B cell (primary cell): ENCODE measurements around the gene PARVB. TPM values are rescaled to one million over a fixed set of nuclear protein-coding genes. Genes with fewer than 3 reads are reported as not detected.

Experiments
- ATAC-seq: fragments of 200-7000 bp; cut with Tn5 transposase; one replicate; pipeline ENCODE4 v1.10.0; 2021; ENCODE audit warnings: low read depth, mild to moderate bottlenecking, moderate number of reproducible peaks, moderate library complexity
- CTCF ChIA-PET: fragments of 350-600 bp; sonication (Branson Sonifier 250); formaldehyde crosslinking; loops from one replicate; lab custom pipeline; 2021; ENCODE audit warnings: antibody characterized with exemption, inconsistent platforms; lab: Charles Lee
- POLR2A ChIA-PET: fragments of 350-600 bp; sonication (Branson Sonifier 250); formaldehyde crosslinking; loops from one replicate; lab custom pipeline; 2021; ENCODE audit warnings: antibody characterized with exemption; lab: Charles Lee
- DNase-seq: peaks from one replicate; pipeline ENCODE4 v3.0.0; 2013
- H2AFZ ChIP-seq: 2 replicates; pipeline ENCODE4 v1.6.1; 2012; ENCODE audit warnings: mild to moderate bottlenecking, low read depth, low read length; ENCODE audit not compliant: insufficient read depth, poor library complexity, severe bottlenecking
- H3K27ac ChIP-seq, 2 donors: 1 replicate in 1 of 2; 2 replicates in 1 of 2; pipeline ENCODE4 v1.5.1; 2012 to 2013; ENCODE audit warnings: low read length in 2 of 2, mild to moderate bottlenecking in 2 of 2, moderate library complexity in 1 of 2
- H3K27me3 ChIP-seq, 4 experiments: fragments of 200-600 bp in 1 of 4; sonication (generic) in 1 of 4; replicated peaks in 1 of 4; 1 replicate in 2 of 4; 2 replicates in 2 of 4; pipeline versions ENCODE4 v1.6.1 to v1.7.0; 2013 to 2016; ENCODE audit warnings: low read length in 3 of 4, mild to moderate bottlenecking in 2 of 4, mixed read lengths in 1 of 4, moderate library complexity in 1 of 4; ENCODE audit not compliant: insufficient read depth in 4 of 4, control insufficient read depth in 3 of 4; ENCODE audit errors: control extremely low read depth in 1 of 4
- H3K36me3 ChIP-seq, 2 experiments: replicated peaks in 1 of 2; 1 replicate in 1 of 2; 2 replicates in 1 of 2; pipeline versions ENCODE4 v1.6.1 to v1.7.1; 2013; ENCODE audit warnings: low read length in 1 of 2; ENCODE audit not compliant: insufficient read depth in 2 of 2, control insufficient read depth in 1 of 2; ENCODE audit errors: control extremely low read depth in 1 of 2, extremely low read depth in 1 of 2
- H3K4me1 ChIP-seq, 2 donors: fragments of 200-600 bp in 1 of 2; sonication (generic) in 1 of 2; 1 replicate in 1 of 2; 2 replicates in 1 of 2; pipeline versions ENCODE4 v1.5.1 to v1.6.1; 2013 to 2017; ENCODE audit warnings: low read length in 2 of 2; ENCODE audit not compliant: control insufficient read depth in 2 of 2, insufficient read depth in 2 of 2
- H3K4me2 ChIP-seq: replicated peaks from 2 replicates; pipeline ENCODE3; 2012; ENCODE audit warnings: mild to moderate bottlenecking, low read depth, low read length; ENCODE audit not compliant: poor library complexity, severe bottlenecking
- H3K4me3 ChIP-seq, 5 experiments: fragments of 200-600 bp in 1 of 5; sonication (generic) in 1 of 5; 1 replicate in 3 of 5; 2 replicates in 2 of 5; pipeline versions ENCODE4 v1.5.1 to v1.7.0; 2011 to 2016; ENCODE audit warnings: low read length in 4 of 5, mild to moderate bottlenecking in 4 of 5, low read depth in 2 of 5, control low read depth in 1 of 5, moderate library complexity in 1 of 5; ENCODE audit not compliant: insufficient read depth in 1 of 5; ENCODE audit errors: control extremely low read depth in 1 of 5, extremely low read depth in 1 of 5
- H3K79me2 ChIP-seq: fragments of 200-600 bp; sonication (generic); one replicate; pipeline ENCODE4 v1.6.0; 2016; ENCODE audit warnings: low read length; ENCODE audit not compliant: control insufficient read depth, insufficient read depth
- H3K9ac ChIP-seq: fragments of 200-600 bp; sonication (generic); 2 replicates; pipeline ENCODE4 v1.6.1; 2017; ENCODE audit warnings: mild to moderate bottlenecking, low read length, moderate library complexity
- H3K9me3 ChIP-seq, 3 donors: one replicate each; pipeline versions ENCODE4 v1.6.1 to v1.7.1; 2013; ENCODE audit warnings: low read length in 2 of 3; ENCODE audit not compliant: control insufficient read depth in 2 of 3, insufficient read depth in 1 of 3; ENCODE audit errors: control extremely low read depth in 1 of 3
- H4K20me1 ChIP-seq: 2 replicates; pipeline ENCODE4 v1.6.0; 2012; ENCODE audit warnings: mild to moderate bottlenecking, low read length; ENCODE audit not compliant: insufficient read depth, control insufficient read depth, poor library complexity, severe bottlenecking
- H3K27ac Mint-ChIP-seq: one replicate; pipeline ENCODE4 v1.8.0; 2021; ENCODE audit warnings: mixed read lengths
- H3K27me3 Mint-ChIP-seq: one replicate; pipeline ENCODE4 v1.8.0; 2021; ENCODE audit warnings: mixed read lengths
- H3K4me1 Mint-ChIP-seq: one replicate; pipeline ENCODE4 v1.8.0; 2021; ENCODE audit warnings: mixed read lengths
- H3K4me3 Mint-ChIP-seq: one replicate; pipeline ENCODE4 v1.8.0; 2021; ENCODE audit warnings: mixed read lengths
- H3K9me3 Mint-ChIP-seq: one replicate; pipeline ENCODE4 v1.8.0; 2022; ENCODE audit warnings: mixed read lengths; ENCODE audit not compliant: insufficient read depth
- EZH2 ChIP-seq: IDR thresholded peaks from 2 replicates; pipeline ENCODE4 v1.6.1; 2012; ENCODE audit warnings: borderline replicate concordance, low read depth, mild to moderate bottlenecking, moderate library complexity, low read length; ENCODE audit not compliant: insufficient read depth, poor library complexity, severe bottlenecking
- WGBS: methylation state at CpG from one replicate; pipeline ENCODE4 v1.1.5; 2013; ENCODE audit warnings: missing lambda C conversion rate; ENCODE audit not compliant: insufficient coverage; 5-methylcytosine and 5-hydroxymethylcytosine counted together
- intact Hi-C: fragments of 100-400 bp; cut with micrococcal nuclease; formaldehyde crosslinking; loops from one replicate; pipeline ENCODE4 v1.10.0; 2022
- polyA plus RNA-seq: library from polyadenylated mRNA; depleted of rRNA; stranded (reverse); fragments of >200 nt; gene quantifications from 2 replicates; pipeline ENCODE4 v1.2.3, GENCODE V29; 2012
- total RNA-seq, 2 donors: library from RNA; stranded (reverse); fragments of 120-200 nt in 1 of 2; gene quantifications; 1 replicate in 1 of 2; 2 replicates in 1 of 2; pipeline versions ENCODE4 v1.2.3 to v1.2.4, GENCODE V29; 2013 to 2022
- TF ChIP-seq, protein P1 (sequence below): fragments of 200-600 bp; IDR thresholded peaks from one replicate; pipeline ENCODE4 v1.8.0; 2022; ENCODE audit warnings: antibody characterized with exemption, mild to moderate bottlenecking

Gene PARVB
- total and polyA plus RNA-seq, 2 donors (not counting 1 experiment from before 2014, with no cell fraction given): 48.0 to 49.4 TPM

DNA sequence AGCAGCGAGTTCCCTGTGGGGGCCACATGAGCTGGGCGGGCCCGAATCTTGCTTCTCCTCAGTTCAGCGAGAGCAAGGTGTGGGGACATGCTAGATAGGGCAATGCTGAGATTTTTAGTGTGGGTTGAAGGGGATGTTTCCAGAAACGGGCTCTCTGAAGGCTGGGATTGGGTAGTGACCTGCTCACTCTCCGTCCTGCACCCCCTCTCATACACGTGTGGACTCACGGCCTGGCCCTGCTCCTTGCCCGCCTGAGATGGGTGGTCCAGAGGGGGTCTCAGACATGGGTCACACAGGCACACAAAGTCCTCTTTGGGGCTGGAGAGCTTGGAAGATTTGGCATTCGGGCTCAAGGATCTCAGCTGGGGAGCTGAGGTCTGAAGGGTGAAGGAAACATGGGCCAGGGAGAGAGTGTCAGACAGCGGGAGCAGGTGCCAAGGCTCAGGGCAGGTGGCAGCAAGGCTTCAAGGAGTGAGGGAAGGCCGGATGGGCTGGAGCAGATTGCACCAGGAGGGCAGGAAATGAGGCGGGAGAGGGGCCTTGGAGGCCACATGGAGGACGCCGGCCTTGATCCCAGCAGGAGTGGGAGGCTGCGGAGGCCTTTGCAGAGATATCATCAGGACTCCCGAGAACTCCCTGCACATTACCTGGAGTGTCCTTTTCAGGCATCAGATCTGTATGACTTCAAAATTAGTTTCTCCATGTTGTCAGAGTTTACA, 74.1 kb downstream of the PARVB start:
- Histone ChIP-seq H3K4me2 (no peak overlapping the region), H3K9me3 (no peaks in the 10 kb centered on the region), H4K20me1 (no peaks in the 10 kb centered on the region), H3K4me1 (no peaks in the 10 kb centered on the region), H3K36me3 (peaks cover 0 to 37% of the 10 kb centered on the region in 2 experiments), H3K27me3 (no peaks in the 10 kb centered on the region), H3K9ac (no peak overlapping the region), H2AFZ (no peak overlapping the region), H3K79me2 (peaks cover 6% of the 10 kb centered on the region), H3K27ac (no peak overlapping the region), H3K4me3 (no peak overlapping the region)
- no peaks in the 10 kb centered on the region for H3K27me3 Mint-ChIP-seq
- TF ChIP-seq EZH2: no peak
- TF ChIP-seq, protein P1, sequence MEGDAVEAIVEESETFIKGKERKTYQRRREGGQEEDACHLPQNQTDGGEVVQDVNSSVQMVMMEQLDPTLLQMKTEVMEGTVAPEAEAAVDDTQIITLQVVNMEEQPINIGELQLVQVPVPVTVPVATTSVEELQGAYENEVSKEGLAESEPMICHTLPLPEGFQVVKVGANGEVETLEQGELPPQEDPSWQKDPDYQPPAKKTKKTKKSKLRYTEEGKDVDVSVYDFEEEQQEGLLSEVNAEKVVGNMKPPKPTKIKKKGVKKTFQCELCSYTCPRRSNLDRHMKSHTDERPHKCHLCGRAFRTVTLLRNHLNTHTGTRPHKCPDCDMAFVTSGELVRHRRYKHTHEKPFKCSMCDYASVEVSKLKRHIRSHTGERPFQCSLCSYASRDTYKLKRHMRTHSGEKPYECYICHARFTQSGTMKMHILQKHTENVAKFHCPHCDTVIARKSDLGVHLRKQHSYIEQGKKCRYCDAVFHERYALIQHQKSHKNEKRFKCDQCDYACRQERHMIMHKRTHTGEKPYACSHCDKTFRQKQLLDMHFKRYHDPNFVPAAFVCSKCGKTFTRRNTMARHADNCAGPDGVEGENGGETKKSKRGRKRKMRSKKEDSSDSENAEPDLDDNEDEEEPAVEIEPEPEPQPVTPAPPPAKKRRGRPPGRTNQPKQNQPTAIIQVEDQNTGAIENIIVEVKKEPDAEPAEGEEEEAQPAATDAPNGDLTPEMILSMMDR: no peak
- ATAC-seq: no peak
- H3K4me3 Mint-ChIP-seq: no peak overlapping the region
- ChIA-PET CTCF (no interaction called here), POLR2A (no interaction called here)
- no peaks in the 10 kb centered on the region for H3K9me3 Mint-ChIP-seq
- intact Hi-C loops: no loop called here
- no peaks in the 10 kb centered on the region for H3K4me1 Mint-ChIP-seq
- no peak overlapping the region for H3K27ac Mint-ChIP-seq
- DNase-seq: no peak
- WGBS: 94% methylated on average over 14 of the region's 17 CpGs

DNA sequence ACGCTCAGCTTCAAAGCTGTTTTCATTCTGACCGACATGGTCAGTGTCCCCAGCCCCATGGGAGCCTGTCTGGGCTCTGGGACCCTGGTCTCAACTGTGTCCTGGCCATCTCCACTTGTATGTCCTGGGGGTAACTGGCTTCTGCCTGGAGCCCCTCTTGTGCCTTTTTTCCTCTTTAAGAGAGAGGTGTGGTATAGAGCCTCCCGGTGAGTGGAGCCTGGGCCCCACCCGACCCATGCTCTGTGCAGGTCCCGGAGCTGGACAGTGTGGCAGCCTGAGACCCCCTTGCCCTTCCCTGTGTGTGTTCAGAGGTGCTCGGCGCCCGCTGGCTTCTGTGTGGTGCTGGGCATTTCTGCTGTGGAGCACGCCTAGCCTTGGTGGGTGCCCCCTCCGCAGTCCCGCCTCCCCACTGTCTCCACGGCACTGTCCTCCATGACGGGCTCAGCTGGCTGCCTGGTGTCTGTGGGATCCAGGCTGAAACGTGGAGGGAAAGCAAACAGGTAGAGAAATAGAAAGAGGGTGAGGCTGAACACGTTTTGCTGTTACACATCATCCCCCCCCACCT, 74.9 kb downstream of the PARVB start:
- ChIA-PET POLR2A (no interaction called here), CTCF (no interaction called here)
- no peaks in the 10 kb centered on the region for H3K27me3 Mint-ChIP-seq
- no peak overlapping the region for H3K4me2 ChIP-seq
- intact Hi-C loops: no loop called here
- H3K27me3 ChIP-seq: no peaks in the 10 kb centered on the region
- TF ChIP-seq, protein P1: no peak
- TF ChIP-seq EZH2: no peak
- ATAC-seq (no peak), DNase-seq (no peak)
- H4K20me1 ChIP-seq: no peaks in the 10 kb centered on the region
- over 99% methylated on average over 8 of the region's 15 CpGs for WGBS
- no peak overlapping the region for H3K4me3 ChIP-seq
- H3K4me1 Mint-ChIP-seq: no peaks in the 10 kb centered on the region
- H3K9ac ChIP-seq: no peak overlapping the region
- no peaks in the 10 kb centered on the region for H3K9me3 ChIP-seq
- no peaks in the 10 kb centered on the region for H3K4me1 ChIP-seq
- H3K79me2 ChIP-seq: peaks cover 4% of the 10 kb centered on the region
- no peak overlapping the region for H2AFZ ChIP-seq
- H3K27ac ChIP-seq: no peak overlapping the region
- peaks cover 0 to 38% of the 10 kb centered on the region in 2 experiments for H3K36me3 ChIP-seq
- no peak overlapping the region for H3K4me3 Mint-ChIP-seq
- H3K9me3 Mint-ChIP-seq: no peaks in the 10 kb centered on the region
- no peak overlapping the region for H3K27ac Mint-ChIP-seq
